HG02884 (cell line): ENCODE measurements around the gene KIAA0753.

Experiments used
- ATAC-seq: cut with Tn5 transposase; IDR thresholded peaks from one replicate; pipeline ENCODE4 v1.9.1; 2021; ENCODE audit warnings: mild to moderate bottlenecking, moderate library complexity; ENCODE audit not compliant: unreplicated experiment

Gene KIAA0753

GRCh38 chr17:6643451-6644125 is 3.1 kb upstream of the KIAA0753 start:
- ATAC-seq, result no peak

DNA sequence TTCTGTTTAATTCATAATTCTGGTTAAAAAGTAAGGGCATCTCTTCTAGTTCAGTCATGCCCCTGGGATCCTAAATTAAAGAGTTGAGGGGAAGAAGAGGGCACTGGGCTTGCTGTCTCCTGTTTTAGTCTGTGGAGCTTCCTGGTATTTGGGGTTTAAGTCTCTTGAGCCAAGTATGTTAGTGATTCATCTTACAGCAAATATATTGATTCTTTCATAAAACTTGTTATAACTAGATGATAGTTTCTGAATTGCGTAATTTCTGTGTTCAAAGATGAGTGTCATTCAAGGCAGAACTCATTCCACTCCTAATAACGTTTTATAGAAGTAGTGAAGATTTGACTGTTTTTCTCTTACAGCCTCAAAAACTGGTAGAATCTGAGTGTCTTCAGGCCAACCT is 2.1 kb upstream of the KIAA0753 start:
- ATAC-seq, result no peak

GRCh38 chr17:6641247-6641863 is 844 bp upstream of the KIAA0753 start:
- peak; percentile 12 for ATAC-seq

GRCh38 chr17:6639586-6640535 is 650 bp downstream of the KIAA0753 start:
- ATAC-seq, result peak; percentile 6

DNA sequence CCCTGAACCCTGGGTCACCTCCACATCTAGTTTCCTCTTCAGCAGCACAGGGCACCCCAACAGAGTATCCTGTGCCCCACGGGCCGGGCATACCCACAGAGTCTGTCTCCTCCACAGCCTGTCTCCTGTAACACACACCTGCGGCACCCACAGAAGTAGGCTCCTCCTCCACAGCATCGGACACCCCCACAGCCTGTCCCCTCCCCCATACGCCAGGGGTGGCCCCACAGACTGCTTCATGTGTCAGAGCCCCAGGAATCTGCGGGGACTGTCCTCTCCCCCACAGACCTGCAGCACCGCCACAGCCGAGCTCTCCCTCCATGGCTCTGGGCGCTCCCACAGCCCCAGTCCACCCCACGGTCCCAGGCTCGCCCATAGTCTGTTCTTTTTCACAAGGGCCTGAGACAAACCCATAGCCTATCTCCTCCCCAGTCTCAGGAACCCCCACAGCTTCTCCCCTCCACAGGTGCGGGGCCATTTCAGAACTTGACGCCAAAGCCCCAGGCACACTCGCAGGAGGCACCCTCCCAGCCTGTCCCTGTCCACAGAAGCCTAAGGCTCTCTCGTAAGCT is 1.4 kb downstream of the KIAA0753 start:
- ATAC-seq, result no peak

DNA sequence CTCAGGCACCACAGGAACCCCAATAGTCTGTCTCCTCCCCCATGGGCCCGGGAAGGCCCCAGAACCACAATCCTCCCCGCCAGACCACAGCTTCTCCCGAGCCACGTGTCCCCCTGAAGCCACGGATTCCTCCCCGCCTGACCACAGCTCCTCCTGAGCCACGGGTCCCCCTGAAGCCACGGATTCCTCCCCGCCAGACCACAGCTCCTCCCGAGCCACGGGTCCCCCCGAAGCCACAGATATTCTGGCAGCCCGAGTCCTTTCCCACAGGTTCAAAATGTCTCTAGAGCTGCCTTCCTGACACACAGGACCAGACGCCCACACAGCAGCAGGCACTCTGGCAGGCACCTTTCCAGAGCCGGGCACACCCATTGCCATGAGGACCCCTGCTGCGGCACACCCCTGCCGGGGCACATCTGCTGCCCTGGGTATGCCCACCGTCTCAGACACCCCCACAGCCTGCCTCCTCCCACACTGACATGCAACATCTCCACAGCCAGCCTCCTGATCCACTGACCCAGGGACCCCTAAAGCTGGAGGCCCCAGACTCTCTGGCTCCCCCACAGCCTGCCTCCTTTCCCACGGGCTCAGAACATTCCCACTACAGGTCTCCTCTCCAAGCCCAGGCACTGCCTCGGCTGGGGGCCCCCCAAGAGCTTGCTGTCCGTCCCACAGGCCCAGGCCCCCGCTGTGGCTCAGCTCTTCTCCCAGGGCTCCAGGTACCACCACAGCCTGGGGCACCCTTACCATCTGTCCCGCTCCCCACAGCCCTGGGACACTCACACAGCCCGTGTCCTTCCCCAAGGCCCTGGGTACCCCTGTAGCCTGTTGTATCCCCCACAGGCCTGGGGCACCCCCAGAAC is 2.2 kb downstream of the KIAA0753 start:
- no peak for ATAC-seq

DNA sequence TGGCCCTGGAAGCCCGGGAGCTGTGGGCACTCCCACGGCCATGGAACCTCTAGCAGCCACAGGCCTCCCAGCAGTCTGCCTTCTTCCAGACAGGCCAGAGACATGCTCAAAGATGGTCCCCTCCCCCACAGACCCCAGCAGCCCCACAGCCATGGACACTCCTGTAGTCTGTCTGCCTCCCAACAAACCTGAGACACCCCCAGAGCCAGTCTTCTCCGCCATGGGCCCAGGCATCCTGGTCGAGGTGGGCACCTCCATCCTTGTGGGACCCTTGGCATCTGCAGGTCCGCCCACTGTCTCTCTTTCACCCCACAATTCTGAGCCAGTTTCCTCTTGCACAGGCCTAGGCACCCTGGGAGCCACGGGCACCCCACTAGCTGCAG is 3.1 kb downstream of the KIAA0753 start:
- ATAC-seq, result no peak

GRCh38 chr17:6636616-6637457 is 3.7 kb downstream of the KIAA0753 start:
- no peak for ATAC-seq

GRCh38 chr17:6636105-6636504 is 4.4 kb downstream of the KIAA0753 start:
- no peak for ATAC-seq

DNA sequence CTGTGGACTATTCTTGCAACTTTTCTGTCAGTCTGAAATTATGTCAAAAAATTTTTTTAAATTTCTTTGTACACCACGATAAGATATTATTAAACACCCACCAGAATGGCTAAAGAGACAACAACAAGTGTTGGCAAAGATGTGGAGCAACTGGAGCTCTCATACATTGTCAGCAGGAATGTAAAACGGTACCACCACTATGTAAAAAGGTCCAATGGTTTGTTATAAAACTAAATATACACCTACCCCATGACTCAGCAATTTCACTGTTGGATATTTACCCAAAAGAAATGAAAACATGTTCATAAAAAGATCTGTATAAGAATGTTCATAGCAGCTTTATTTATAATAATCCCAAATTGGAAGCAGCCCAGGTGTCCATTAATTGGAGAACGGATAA is 7.2 kb downstream of the KIAA0753 start:
- ATAC-seq, result no peak

DNA sequence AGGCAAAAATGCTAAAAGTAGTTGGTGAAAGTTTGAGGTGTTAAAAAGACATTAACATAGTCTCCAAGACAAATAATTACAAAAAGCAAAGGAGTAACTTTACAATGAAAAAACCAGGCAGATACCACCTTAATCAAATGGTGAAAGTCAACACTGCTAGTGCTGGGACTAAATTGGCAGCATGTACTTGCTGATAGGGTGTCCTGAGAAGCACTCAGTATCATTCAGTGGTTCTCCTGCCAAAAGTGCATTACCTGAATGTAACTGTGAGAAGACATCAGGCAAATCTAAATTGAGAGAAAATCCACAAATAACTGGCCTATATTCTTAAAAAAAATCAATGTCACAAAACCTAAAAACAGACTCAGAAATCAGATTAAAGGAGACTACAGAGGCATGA is 8.0 kb downstream of the KIAA0753 start:
- no peak for ATAC-seq

DNA sequence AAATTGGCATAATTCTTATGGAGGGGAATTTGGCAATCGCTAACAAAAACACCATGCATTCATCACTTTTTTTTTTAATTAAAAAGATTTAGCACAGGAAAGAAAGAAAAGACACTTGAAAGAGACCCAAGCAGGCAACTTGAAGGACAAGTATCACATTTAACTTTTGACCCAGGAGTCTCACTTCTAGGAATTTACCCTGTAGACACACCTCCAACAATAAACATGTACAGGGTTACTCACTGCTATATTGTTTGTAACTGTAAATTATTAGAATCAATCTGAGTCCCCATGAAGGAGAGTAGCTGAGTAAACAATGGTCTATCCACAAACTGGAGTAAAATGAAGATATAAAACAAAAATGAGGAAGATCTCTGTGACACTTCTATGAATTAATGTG is 10.1 kb downstream of the KIAA0753 start:
- ATAC-seq, result no peak

GRCh38 chr17:6627019-6627418 is 13.5 kb downstream of the KIAA0753 start:
- no peak for ATAC-seq

DNA sequence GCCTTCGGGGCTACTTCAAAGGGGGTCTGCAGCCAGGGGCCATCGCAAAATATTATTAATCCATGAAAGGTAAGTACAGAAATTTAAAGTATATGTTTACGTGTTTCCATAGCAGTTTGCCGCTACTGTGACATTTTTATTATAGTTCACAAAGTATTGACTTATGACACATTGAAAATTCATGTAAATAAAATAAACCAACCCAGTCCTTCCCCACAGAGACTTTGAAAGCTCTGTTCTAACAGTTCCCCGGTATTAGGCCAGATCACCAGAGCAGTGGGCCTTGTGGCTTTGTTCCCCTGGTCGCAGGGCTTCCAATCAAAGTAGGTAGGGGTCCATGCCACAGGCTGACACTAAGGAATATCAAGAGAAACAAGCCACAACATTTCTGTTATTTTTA is 13.9 kb downstream of the KIAA0753 start:
- ATAC-seq, result no peak

GRCh38 chr17:6623941-6624340 is 16.6 kb downstream of the KIAA0753 start:
- ATAC-seq, result no peak

DNA sequence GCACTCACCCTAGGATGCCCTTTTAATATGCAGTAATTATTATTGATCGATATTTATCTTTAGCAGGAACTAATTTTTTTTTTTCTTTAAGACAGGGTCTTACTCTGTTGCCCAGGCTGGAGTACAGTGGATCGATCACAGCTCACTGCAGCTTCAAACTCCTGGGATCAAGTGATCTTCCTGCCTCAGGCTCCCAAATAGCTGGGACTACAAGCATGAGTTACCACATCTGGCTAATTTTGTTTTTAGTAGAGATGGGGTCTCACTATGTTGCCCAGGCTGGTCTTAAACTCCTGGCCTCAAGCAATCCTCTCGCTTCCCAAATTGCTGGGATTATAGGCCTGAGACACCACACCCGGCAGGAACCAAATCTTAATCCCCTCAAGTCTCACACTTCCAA is 29.3 kb downstream of the KIAA0753 start:
- ATAC-seq, result no peak

- no peak for ATAC-seq
Measured at GRCh38 chr17:6610011-6610410, 30.5 kb downstream of the KIAA0753 start.

DNA sequence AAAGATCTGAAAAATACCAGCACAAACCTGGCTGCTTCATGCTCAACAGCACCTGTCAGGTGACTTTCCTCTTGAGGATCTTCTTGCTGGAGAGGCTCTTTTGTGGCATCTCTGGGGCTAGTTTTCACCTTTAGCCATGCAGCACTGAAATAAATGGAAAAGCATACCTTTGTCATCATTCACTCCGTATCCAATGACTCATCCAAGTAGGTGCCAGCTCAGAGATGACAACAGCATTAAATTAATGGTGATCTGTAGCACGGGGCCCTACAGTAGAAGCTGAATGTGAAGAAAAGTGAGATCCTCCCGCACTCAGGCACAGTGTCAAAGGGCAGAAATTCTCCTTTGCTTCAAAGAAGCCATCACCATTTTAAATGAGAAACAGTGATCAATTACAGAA is 32.2 kb downstream of the KIAA0753 start:
- no peak for ATAC-seq

GRCh38 chr17:6605142-6605541 is 35.4 kb downstream of the KIAA0753 start:
- ATAC-seq, result no peak
